HCT116 (cell line): ENCODE results near the gene MPPED1.

Experiments used
- CBX3 ChIP-seq: IDR thresholded peaks from 2 replicates; pipeline ENCODE4 v1.6.1; 2012; ENCODE audit warnings: low read depth
- ELF1 ChIP-seq: IDR thresholded peaks from 2 replicates; pipeline ENCODE4 v1.6.1; 2012; ENCODE audit warnings: low read depth, borderline replicate concordance
- EZH2phosphoT487 ChIP-seq: fragments of 200-600 bp; IDR thresholded peaks from 2 replicates; pipeline ENCODE4 v1.6.1; 2018; ENCODE audit warnings: antibody characterized with exemption, borderline replicate concordance
- JUND ChIP-seq: IDR thresholded peaks from 2 replicates; pipeline ENCODE4 v1.6.1; 2012
- POLR2A ChIP-seq: IDR thresholded peaks from 2 replicates; pipeline ENCODE4 v1.7.0; 2011; ENCODE audit warnings: borderline replicate concordance; ENCODE audit not compliant: insufficient read depth, insufficient read length; ENCODE audit errors: extremely low read depth
- POLR2AphosphoS5 ChIP-seq: IDR thresholded peaks from 2 replicates; pipeline ENCODE4 v1.6.1; 2011; ENCODE audit warnings: mild to moderate bottlenecking, low read depth, low read length, moderate library complexity
- RAD21 ChIP-seq: IDR thresholded peaks from 2 replicates; pipeline ENCODE4 v1.6.1; 2012; ENCODE audit warnings: low read depth, mild to moderate bottlenecking
- YY1 ChIP-seq: IDR thresholded peaks from 2 replicates; pipeline ENCODE4 v1.6.1; 2011; ENCODE audit warnings: low read length, low read depth, moderate library complexity, mild to moderate bottlenecking; ENCODE audit not compliant: insufficient replicate concordance; ENCODE audit errors: extremely low read depth
- ZFX ChIP-seq: fragments of 450-650 bp; IDR thresholded peaks from 2 replicates; pipeline ENCODE4 v1.6.1; 2017
- ZNF274 ChIP-seq: fragments of 200-500 bp; sonication (Bioruptor generic); IDR thresholded peaks from 2 replicates; pipeline ENCODE4 v1.6.1; 2014; ENCODE audit warnings: mild to moderate bottlenecking, low read depth, low read length, inconsistent platforms
- TF ChIP-seq, protein P1 (sequence below), 3 experiments: fragments of 200-600 bp in 1 of 3; sonication (generic) in 1 of 3; IDR thresholded peaks in 2 of 3; conservative IDR thresholded peaks in 1 of 3; 2 replicates each; pipeline ENCODE4 v1.5.1; 2012 to 2017; ENCODE audit warnings: low read depth in 2 of 3, low read length in 2 of 3, antibody characterized with exemption in 1 of 3, borderline replicate concordance in 1 of 3, control low read depth in 1 of 3, mild to moderate bottlenecking in 1 of 3, mixed read lengths in 1 of 3, mixed run types in 1 of 3, moderate library complexity in 1 of 3; ENCODE audit not compliant: insufficient read depth in 1 of 3

DNA sequence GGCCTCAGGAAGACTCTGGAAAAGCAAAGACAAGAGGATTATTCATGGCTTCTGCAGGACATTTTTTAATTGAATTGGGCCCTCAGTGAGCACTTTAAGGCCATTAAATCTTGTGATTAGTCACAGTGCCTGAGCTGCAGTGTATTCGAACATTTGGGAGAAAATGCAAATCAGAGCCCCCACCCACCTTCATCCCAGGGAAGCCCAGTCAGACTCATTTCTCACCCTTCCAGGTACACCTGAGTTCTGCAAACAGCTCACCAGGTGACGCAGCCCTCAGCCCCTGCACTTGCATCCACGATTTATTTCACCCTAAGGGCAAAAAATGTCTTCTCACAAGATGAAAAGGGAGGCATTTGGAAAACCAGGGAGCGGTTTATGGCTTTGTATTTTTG lies 128.7 kb downstream of the MPPED1 start:
- TF ChIP-seq EZH2phosphoT487: no peak
- TF ChIP-seq, protein P1, sequence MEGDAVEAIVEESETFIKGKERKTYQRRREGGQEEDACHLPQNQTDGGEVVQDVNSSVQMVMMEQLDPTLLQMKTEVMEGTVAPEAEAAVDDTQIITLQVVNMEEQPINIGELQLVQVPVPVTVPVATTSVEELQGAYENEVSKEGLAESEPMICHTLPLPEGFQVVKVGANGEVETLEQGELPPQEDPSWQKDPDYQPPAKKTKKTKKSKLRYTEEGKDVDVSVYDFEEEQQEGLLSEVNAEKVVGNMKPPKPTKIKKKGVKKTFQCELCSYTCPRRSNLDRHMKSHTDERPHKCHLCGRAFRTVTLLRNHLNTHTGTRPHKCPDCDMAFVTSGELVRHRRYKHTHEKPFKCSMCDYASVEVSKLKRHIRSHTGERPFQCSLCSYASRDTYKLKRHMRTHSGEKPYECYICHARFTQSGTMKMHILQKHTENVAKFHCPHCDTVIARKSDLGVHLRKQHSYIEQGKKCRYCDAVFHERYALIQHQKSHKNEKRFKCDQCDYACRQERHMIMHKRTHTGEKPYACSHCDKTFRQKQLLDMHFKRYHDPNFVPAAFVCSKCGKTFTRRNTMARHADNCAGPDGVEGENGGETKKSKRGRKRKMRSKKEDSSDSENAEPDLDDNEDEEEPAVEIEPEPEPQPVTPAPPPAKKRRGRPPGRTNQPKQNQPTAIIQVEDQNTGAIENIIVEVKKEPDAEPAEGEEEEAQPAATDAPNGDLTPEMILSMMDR (IDR thresholded peaks at IDR 0.05 in 2 of 3, conservative IDR thresholded peaks at IDR 0.05 in 1 of 3; ENCODE audit: borderline replicate concordance in 1 of 3, insufficient read depth in 1 of 3, low read depth in 2 of 3, low read length in 2 of 3): no peak
- no peak for TF ChIP-seq POLR2AphosphoS5
- TF ChIP-seq ELF1: no peak
- no peak for TF ChIP-seq POLR2A
- TF ChIP-seq JUND: no peak
- TF ChIP-seq ZNF274: no peak
- TF ChIP-seq CBX3: no peak
- TF ChIP-seq RAD21: no peak
- TF ChIP-seq YY1: no peak
- TF ChIP-seq ZFX: no peak
